Heart right ventricle (tissue), 16 donors: ENCODE results near the gene LOXL4. TPM values are rescaled to one million over a fixed set of nuclear protein-coding genes. Genes with fewer than 3 reads are reported as not detected.
A peak's percentile ranks its signal among the peaks of the same experiment; 100 is the strongest.

Source experiments
- ATAC-seq, 8 donors: fragments of 200-7000 bp; cut with Tn5 transposase; one replicate each; pipeline ENCODE4 v1.9.1; 2020; ENCODE audit warnings: mild to moderate bottlenecking in 8 of 8, moderate library complexity in 8 of 8, moderate number of reproducible peaks in 1 of 8
- DNase-seq, 2 donors: peaks; one replicate each; pipeline ENCODE4 v3.0.0-alpha.2; 2020
- H3K27ac ChIP-seq, 10 donors: fragments of 200-600 bp; sonication (generic) in 2 of 10; one replicate each; pipeline versions ENCODE4 v1.5.0 to v1.8.0; 2020 to 2022; ENCODE audit warnings: mild to moderate bottlenecking in 3 of 10
- H3K27me3 ChIP-seq, 7 donors: fragments of 200-600 bp; one replicate each; pipeline ENCODE4 v1.8.0; 2021 to 2022; ENCODE audit warnings: mild to moderate bottlenecking in 2 of 7
- H3K36me3 ChIP-seq, 9 donors: fragments of 200-600 bp; sonication (generic) in 1 of 9; one replicate each; pipeline versions ENCODE4 v1.5.0 to v1.8.0; 2020 to 2022; ENCODE audit warnings: mild to moderate bottlenecking in 2 of 9
- H3K4me1 ChIP-seq, 9 donors: fragments of 200-600 bp; sonication (generic) in 1 of 9; one replicate each; pipeline versions ENCODE4 v1.5.0 to v1.8.0; 2020 to 2022; ENCODE audit warnings: mild to moderate bottlenecking in 4 of 9
- H3K4me3 ChIP-seq, 10 donors: fragments of 200-600 bp; sonication (generic) in 2 of 10; one replicate each; pipeline versions ENCODE4 v1.5.0 to v1.8.0; 2020 to 2022; ENCODE audit warnings: mild to moderate bottlenecking in 7 of 10, moderate library complexity in 2 of 10
- H3K9me3 ChIP-seq, 11 donors: fragments of 200-600 bp in 10 of 11; sonication (generic) in 2 of 11; one replicate each; pipeline versions ENCODE4 v1.5.0 to v1.8.0; 2013 to 2022; ENCODE audit warnings: mild to moderate bottlenecking in 2 of 11, control low read depth in 1 of 11, moderate library complexity in 1 of 11
- WGBS, 2 donors: extraction: QIAGEN DNeasy Blood & Tissue Kit; methylation state at CpG; one replicate each; pipeline ENCODE4 v1.1.7; 2013; ENCODE audit warnings: inconsistent platforms in 1 of 2; 5-methylcytosine and 5-hydroxymethylcytosine counted together
- intact Hi-C, 10 donors: fragments of 100-400 bp; cut with DNase I; formaldehyde crosslinking; loops; one replicate each; pipeline versions ENCODE4 v1.11.1 to v1.14.2; 2022
- polyA plus RNA-seq, 2 donors: library from polyadenylated mRNA; stranded (reverse); fragments of 200-250 nt; gene quantifications; one replicate each; pipeline ENCODE4 v1.2.3, GENCODE V29; 2013
- total RNA-seq, 10 donors: library from RNA; stranded (reverse); fragmentation: NEBNext Ultra II Directional in 3 of 10; extraction: Animal tissue kit (Norgen Biotek cat#: 25700) in 3 of 10; gene quantifications; one replicate each; pipeline versions ENCODE4 v1.2.1 to v1.2.4, GENCODE V29; 2021 to 2023
- TF ChIP-seq, protein P1 (sequence below), 9 donors: fragments of 200-600 bp; sonication (generic) in 2 of 9; IDR thresholded peaks; one replicate each; pipeline versions ENCODE4 v1.5.0 to v1.8.0; 2021 to 2022; ENCODE audit warnings: antibody characterized with exemption in 9 of 9, mild to moderate bottlenecking in 5 of 9, moderate library complexity in 1 of 9
- donor health status: Arrhythmogenic right ventricular cardiomyopathy.
- donor health status: ischemic (EF 13 %, LVEDD 7.1; RV severe dilation, severe dysfunction).
- donor health status: healthy with polysubstance abuse.
- donor health status: DM: no; HTN: yes; CAD: no.
- donor health status: DM: no; HTN: no; CAD: no.
- donor health status: ischemic (EF 25% LVEDD 6.9; RV normal size, moderate dysfunction).
- donor health status: ischemic (EF 25% LVEDD 5.7; RV mildly dilated, moderate dysfunction).
- donor health status: healthy.
- donor health status: DM: yes; HTN: yes; CAD: no.
- donor health status: Ischemic cardiomyopathy.
- donor health status: ischemic (EF 35%, LVEDD 5.7; RV mildly dilated, moderate dysfunction).
- donor health status: nonischemic (EF 11% LVEDD 7.7; RV severe dilation, severe dysfunction).
- donor health status: DM: yes; HTN: yes; CAD: no.
- donor health status: PGD.
- donor health status: ischemic (EF 29% LVEDD 5.4; RV normal size, mild dysfunction).
- donor health status: nonischemic (EF 23%, LVEDD 6.1; RV moderate dilation, normal function).

LOXL4 gene
- total and polyA plus RNA-seq, 12 donors = 0.72 to 13.5 (median 1.9) TPM

DNA sequence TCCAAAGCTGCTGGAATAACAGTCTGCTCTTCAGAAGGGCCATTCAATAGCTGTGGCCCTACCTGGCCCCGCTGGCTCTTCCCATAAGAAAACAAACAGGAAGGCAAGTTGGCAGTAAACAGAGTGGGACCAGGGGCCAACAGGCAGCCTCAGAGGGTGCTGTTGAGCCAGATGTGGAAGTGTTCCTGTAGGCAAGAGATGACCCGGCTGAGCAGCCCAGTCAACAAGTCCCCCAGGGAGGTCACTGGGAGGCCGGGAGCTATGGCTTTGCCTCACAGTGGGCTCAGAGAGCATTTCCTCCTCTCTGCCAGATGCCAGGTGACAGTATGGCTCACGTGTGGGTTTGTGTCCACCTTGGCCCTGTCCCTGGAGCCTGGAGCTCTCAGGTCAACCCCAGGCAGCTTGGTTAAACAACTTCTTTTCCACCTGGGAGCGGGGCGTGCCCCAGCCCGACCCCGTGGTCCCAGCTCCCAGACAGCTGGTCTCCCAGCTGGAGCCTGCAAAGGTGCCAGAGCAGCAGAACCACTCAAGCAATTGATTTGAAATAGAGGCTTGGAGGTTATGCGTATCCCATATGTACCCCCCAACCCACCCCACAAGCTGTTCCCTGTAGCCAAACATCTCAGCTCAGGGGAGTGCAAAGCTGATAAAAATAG lies 33.8 kb upstream of the LOXL4 start:
- H3K4me1 ChIP-seq = peaks cover 0 to 29% (median 10%) of the 10 kb centered on the region in 9 donors
- no peaks in the 10 kb centered on the region for H3K36me3 ChIP-seq
- H3K9me3 ChIP-seq = peaks cover 0 to 4% (median 0%) of the 10 kb centered on the region in 11 donors
- no peak overlapping the region for H3K4me3 ChIP-seq
- DNase-seq = no peak
- ATAC-seq = peak in 7 of 8 donors; percentile 21 to 56 (median 31)
- TF ChIP-seq, protein P1, sequence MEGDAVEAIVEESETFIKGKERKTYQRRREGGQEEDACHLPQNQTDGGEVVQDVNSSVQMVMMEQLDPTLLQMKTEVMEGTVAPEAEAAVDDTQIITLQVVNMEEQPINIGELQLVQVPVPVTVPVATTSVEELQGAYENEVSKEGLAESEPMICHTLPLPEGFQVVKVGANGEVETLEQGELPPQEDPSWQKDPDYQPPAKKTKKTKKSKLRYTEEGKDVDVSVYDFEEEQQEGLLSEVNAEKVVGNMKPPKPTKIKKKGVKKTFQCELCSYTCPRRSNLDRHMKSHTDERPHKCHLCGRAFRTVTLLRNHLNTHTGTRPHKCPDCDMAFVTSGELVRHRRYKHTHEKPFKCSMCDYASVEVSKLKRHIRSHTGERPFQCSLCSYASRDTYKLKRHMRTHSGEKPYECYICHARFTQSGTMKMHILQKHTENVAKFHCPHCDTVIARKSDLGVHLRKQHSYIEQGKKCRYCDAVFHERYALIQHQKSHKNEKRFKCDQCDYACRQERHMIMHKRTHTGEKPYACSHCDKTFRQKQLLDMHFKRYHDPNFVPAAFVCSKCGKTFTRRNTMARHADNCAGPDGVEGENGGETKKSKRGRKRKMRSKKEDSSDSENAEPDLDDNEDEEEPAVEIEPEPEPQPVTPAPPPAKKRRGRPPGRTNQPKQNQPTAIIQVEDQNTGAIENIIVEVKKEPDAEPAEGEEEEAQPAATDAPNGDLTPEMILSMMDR (IDR thresholded peaks at IDR 0.05) = no peak
- H3K27ac ChIP-seq = peak overlapping the region in 1 of 10 donors; percentile 16
- H3K27me3 ChIP-seq = peaks cover 0 to 18% (median 8%) of the 10 kb centered on the region in 7 donors
- intact Hi-C loops = loop anchor here in 3 of 10 donors (10.0 kb wide), 3 partner anchors 57 to 137 kb away; no protein-coding TSS in a partner anchor
- WGBS, 2 donors = 60 to 65% methylated on average over 9 of the region's 9 CpGs

- Histone ChIP-seq H3K4me1 (peaks cover 0 to 40% (median 10%) of the 10 kb centered on the region in 9 donors), H3K4me3 (no peak overlapping the region), H3K36me3 (no peaks in the 10 kb centered on the region), H3K27me3 (peaks cover 0 to 18% (median 8%) of the 10 kb centered on the region in 7 donors), H3K27ac (no peak overlapping the region), H3K9me3 (no peaks in the 10 kb centered on the region)
- DNase-seq (no peak), ATAC-seq (no peak)
- TF ChIP-seq, protein P1 (IDR thresholded peaks at IDR 0.05) = no peak
- 92 to 97% methylated on average over 7 of the region's 7 CpGs for WGBS, 2 donors
- intact Hi-C loops = loop anchor here in 3 of 10 donors (10.0 kb wide), 3 partner anchors 56 to 136 kb away; no protein-coding TSS in a partner anchor
These were observed 32.7 kb upstream of the LOXL4 start for GRCh38 chr10:98300526-98301229.

DNA sequence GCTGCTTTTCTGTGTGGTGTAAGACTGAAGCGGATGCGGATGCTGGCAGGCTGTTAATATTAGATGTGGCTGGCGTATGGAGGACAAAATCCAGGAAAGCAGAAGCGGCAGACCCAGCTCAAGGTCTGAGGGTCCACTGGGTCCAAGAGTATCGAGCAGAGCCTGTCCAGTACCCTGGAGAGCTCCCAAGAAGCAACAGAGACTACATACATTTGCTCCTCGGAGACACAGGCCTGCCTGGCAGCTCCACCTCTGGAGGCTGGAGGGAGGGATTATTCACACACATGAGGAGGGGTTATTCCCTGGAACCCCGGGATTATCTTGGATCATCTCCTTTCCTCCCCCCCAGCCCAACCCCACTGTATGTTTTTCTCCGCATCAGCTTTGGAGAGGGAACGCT lies 31.3 kb upstream of the LOXL4 start:
- WGBS, 2 donors = 63 to 67% methylated on average over 9 of the region's 9 CpGs
- no peaks in the 10 kb centered on the region for H3K9me3 ChIP-seq
- TF ChIP-seq, protein P1 (IDR thresholded peaks at IDR 0.05) = no peak
- peaks cover 0 to 18% (median 7%) of the 10 kb centered on the region in 7 donors for H3K27me3 ChIP-seq
- H3K4me1 ChIP-seq = peaks cover 0 to 54% (median 18%) of the 10 kb centered on the region in 9 donors
- no peak overlapping the region for H3K4me3 ChIP-seq
- no peak for DNase-seq
- no peak for ATAC-seq
- H3K27ac ChIP-seq = no peak overlapping the region
- H3K36me3 ChIP-seq = no peaks in the 10 kb centered on the region
- intact Hi-C loops = no loop called here

- H3K9me3 ChIP-seq = no peaks in the 10 kb centered on the region
- peaks cover 0 to 11% (median 4%) of the 10 kb centered on the region in 7 donors for H3K27me3 ChIP-seq
- peaks cover 4 to 51% (median 28%) of the 10 kb centered on the region in 9 donors for H3K4me1 ChIP-seq
- H3K4me3 ChIP-seq = no peak overlapping the region
- H3K27ac ChIP-seq = no peak overlapping the region
- intact Hi-C loops = no loop called here
- TF ChIP-seq, protein P1 (IDR thresholded peaks at IDR 0.05) = no peak
- no peaks in the 10 kb centered on the region for H3K36me3 ChIP-seq
- 66 to 68% methylated on average over 1 of the region's 1 CpG for WGBS, 2 donors
- peak in 2 of 8 donors; percentile 28 for ATAC-seq
- no peak for DNase-seq
These were observed 28.5 kb upstream of the LOXL4 start for GRCh38 chr10:98296524-98296923.
